ENCODE measurements around the gene TCERG1L. TPM values are rescaled to one million over a fixed set of nuclear protein-coding genes. Genes with fewer than 3 reads are reported as not detected.
A peak's percentile ranks its signal among the peaks of the same experiment; 100 is the strongest.

TCERG1L gene
- total and polyA plus RNA-seq, 8 donors = 0.18 TPM; not detected in 7

DNA sequence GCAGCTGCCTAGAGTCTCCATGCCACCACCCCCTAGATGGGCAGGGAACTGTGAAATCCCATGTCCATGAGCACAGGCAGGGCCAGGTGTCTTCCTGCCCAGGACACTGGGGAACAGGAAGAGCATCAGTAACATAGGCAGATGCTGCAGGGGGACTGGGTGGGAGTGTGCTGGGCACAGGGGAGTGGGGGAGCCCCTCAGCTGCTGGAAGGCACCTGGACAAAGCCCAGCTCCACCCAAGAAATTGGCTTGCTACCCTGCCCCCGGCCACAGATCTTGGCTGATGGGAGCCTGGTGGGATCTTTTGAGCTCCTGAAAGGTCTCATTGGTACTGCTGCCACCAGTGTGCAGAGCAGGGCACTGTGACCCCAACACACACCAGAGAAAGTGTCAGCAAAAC, 66.7 kb downstream of the TCERG1L start:
- WGBS, 5 donors = 50 to 73% (median 61%) methylated on average over 1 of the region's 1 CpG

GRCh38 chr10:131243076-131243475, 68.4 kb downstream of the TCERG1L start:
- no peak for DNase-seq
- no peak for TF ChIP-seq CTCF (IDR thresholded peaks at IDR 0.05)
- no peak for TF ChIP-seq POLR2AphosphoS5 (IDR thresholded peaks at IDR 0.05)
- no peak for TF ChIP-seq EP300 (IDR thresholded peaks at IDR 0.05)
- TF ChIP-seq POLR2A (IDR thresholded peaks at IDR 0.05) = no peak
- no peak overlapping the region for H3K4me3 ChIP-seq
- H3K4me1 ChIP-seq = no peaks in the 10 kb centered on the region
- 75 to 92% (median 87%) methylated on average over 12 of the region's 12 CpGs for WGBS, 5 donors
- intact Hi-C loops (cut with DNase I; ENCODE audit: low total_unique reads) = no loop called here
- H3K27me3 ChIP-seq = peaks cover 0 to 76% (median 6%) of the 10 kb centered on the region in 3 donors
- no peaks in the 10 kb centered on the region for H3K36me3 ChIP-seq
- no peak overlapping the region for H3K27ac ChIP-seq
- H3K9me3 ChIP-seq = peaks cover 0 to 3% (median 0%) of the 10 kb centered on the region in 4 donors

More for the DNA sequence above, 66.7 kb downstream of the TCERG1L start:
- no peaks in the 10 kb centered on the region for H3K36me3 ChIP-seq
- H3K4me3 ChIP-seq = no peak overlapping the region
- intact Hi-C loops (cut with DNase I; ENCODE audit: low total_unique reads) = no loop called here
- H3K9me3 ChIP-seq = no peaks in the 10 kb centered on the region
- H3K27ac ChIP-seq = no peak overlapping the region
- TF ChIP-seq POLR2A (IDR thresholded peaks at IDR 0.05) (no peak), POLR2AphosphoS5 (IDR thresholded peaks at IDR 0.05) (no peak), EP300 (IDR thresholded peaks at IDR 0.05) (no peak), CTCF (IDR thresholded peaks at IDR 0.05) (no peak)
- no peaks in the 10 kb centered on the region for H3K4me1 ChIP-seq
- peaks cover 0 to 79% (median 9%) of the 10 kb centered on the region in 3 donors for H3K27me3 ChIP-seq
- no peak for DNase-seq

DNA sequence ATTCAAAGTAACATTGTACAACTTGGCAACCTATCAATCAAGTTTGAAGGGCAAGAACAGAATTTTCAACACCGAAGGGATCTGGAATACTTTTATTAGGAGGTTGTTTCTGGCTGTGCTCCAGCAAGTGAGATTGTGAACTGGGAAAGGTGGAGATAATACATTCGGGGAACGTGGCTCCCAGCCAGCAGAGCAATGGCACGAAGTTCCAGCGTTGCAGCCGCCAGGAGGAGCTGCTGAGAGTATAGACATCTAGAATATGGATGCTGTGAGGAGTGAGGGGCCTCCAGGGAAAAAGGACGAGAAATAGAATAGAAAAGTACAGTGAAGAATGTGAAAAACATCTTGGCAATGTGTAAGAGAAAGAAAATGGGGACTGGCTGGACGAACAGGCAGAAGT, 69.5 kb downstream of the TCERG1L start:
- DNase-seq = peak; percentile 36 to 57
- Histone ChIP-seq H3K36me3 (no peaks in the 10 kb centered on the region), H3K27me3 (peaks cover 0 to 75% (median 6%) of the 10 kb centered on the region in 3 donors), H3K9me3 (peaks cover 0 to 3% (median 0%) of the 10 kb centered on the region in 4 donors), H3K4me3 (no peak overlapping the region), H3K27ac (no peak overlapping the region), H3K4me1 (no peaks in the 10 kb centered on the region)
- intact Hi-C loops (cut with DNase I; ENCODE audit: low total_unique reads) = no loop called here
- 11 to 17% (median 15%) methylated on average over 8 of the region's 8 CpGs for WGBS, 5 donors
- TF ChIP-seq EP300 (IDR thresholded peaks at IDR 0.05) = no peak
- peak in 1 of 7 experiments; percentile 7 for TF ChIP-seq CTCF (IDR thresholded peaks at IDR 0.05)

DNA sequence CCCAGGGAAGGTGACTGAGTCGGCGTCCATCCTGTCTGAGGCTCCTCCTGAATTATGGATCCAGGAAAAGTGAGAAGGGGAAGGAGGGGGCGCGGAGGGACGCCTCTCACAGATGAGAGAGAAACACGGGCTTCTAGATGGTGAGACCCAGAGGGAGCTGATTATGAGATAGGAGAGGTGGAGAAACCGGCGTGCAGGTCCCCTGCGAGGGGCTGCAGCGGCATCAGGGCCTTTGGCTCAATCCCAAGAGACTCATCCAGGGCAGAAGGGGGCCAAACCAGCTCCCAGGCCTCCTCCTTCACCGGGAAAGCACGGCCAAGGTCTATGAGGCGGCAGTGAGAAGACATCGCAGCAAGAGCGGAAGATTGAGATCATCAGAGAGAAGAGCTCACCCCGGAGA, 70.8 kb downstream of the TCERG1L start:
- no peak overlapping the region for H3K27ac ChIP-seq
- WGBS, 5 donors = 83 to 90% (median 87%) methylated on average over 16 of the region's 16 CpGs
- no peak for TF ChIP-seq POLR2AphosphoS5 (IDR thresholded peaks at IDR 0.05)
- TF ChIP-seq CTCF (IDR thresholded peaks at IDR 0.05) = no peak
- no peak for TF ChIP-seq POLR2A (IDR thresholded peaks at IDR 0.05)
- no peak for TF ChIP-seq EP300 (IDR thresholded peaks at IDR 0.05)
- no peaks in the 10 kb centered on the region for H3K4me1 ChIP-seq
- H3K27me3 ChIP-seq = peaks cover 0 to 65% (median 6%) of the 10 kb centered on the region in 3 donors
- peaks cover 0 to 3% (median 0%) of the 10 kb centered on the region in 4 donors for H3K9me3 ChIP-seq
- no peaks in the 10 kb centered on the region for H3K36me3 ChIP-seq
- intact Hi-C loops (cut with DNase I; ENCODE audit: low total_unique reads) = no loop called here
- no peak overlapping the region for H3K4me3 ChIP-seq
- DNase-seq = no peak

All from stomach (tissue), 9 donors.